ENCODE results near the gene SLC48A1. TPM values are rescaled to one million over a fixed set of nuclear protein-coding genes. Genes with fewer than 3 reads are reported as not detected.

Gene SLC48A1
- total RNA-seq: 10 to 100 TPM; 19.9 to 76.7 (median 23.1) TPM

- 1% methylated on average over 76 of the region's 106 CpGs; no CpG with 5 or more reads in 1 of the 2 donors for WGBS, 2 donors (ENCODE audit: low coverage in 1 of 2)
- in situ Hi-C loops (cut with MboI; ENCODE audit: low pct_ligation_motif_present in 1 of 4, low pct_unique_long_range_greater_than_20kb in 1 of 4, low sequenced_read_pairs in 3 of 4): loop anchor here in 1 of 4 donors (10.0 kb wide), 1 partner anchor 58 kb away; no protein-coding TSS in a partner anchor
- Histone ChIP-seq H3K4me3 (peak within 1 kb of the TSS; percentile 85 to 98 (median 92)), H3K36me3 (no peaks in the 10 kb centered on the region), H3K27me3 (no peaks in the 10 kb centered on the region), H3K9me3 (no peaks in the 10 kb centered on the region), H3K4me1 (peaks cover 37 to 54% (median 42%) of the 10 kb centered on the region in 4 donors), H3K27ac (peak within 1 kb of the TSS; percentile 88 to 94 (median 90))
- peak; percentile 82 for DNase-seq
- TF ChIP-seq POLR2AphosphoS5 (IDR thresholded peaks at IDR 0.05) (peak; percentile 15 to 86 (median 84)), POLR2A (IDR thresholded peaks at IDR 0.05) (peak; percentile 44), CTCF (IDR thresholded peaks at IDR 0.05) (peak in 4 of 5 experiments; percentile 20 to 45 (median 36)), EP300 (IDR thresholded peaks at IDR 0.05; ENCODE audit: low read depth) (no peak)
- intact Hi-C loops (cut with DNase I; ENCODE audit: low total_unique reads): no loop called here
Observed at GRCh38 chr12:47773062-47773857, at the start of gene SLC48A1. Gene SLC48A1, plus strand, starts transcription at chr12:47773238. Its CDS starts 67 bp downstream, at chr12:47773305.

- Histone ChIP-seq H3K27ac (no peak within 1 kb of the TSS), H3K27me3 (no peaks in the 10 kb centered on the region), H3K9me3 (no peaks in the 10 kb centered on the region), H3K4me3 (no peak within 1 kb of the TSS), H3K4me1 (no peaks in the 10 kb centered on the region), H3K36me3 (no peaks in the 10 kb centered on the region)
- no peak for DNase-seq
- no peak for TF ChIP-seq CTCF (IDR thresholded peaks at IDR 0.05)
- in situ Hi-C loops (cut with MboI; ENCODE audit: low pct_ligation_motif_present in 1 of 4, low pct_unique_long_range_greater_than_20kb in 1 of 4, low sequenced_read_pairs in 3 of 4): loop anchor here in 2 of 4 donors (25.0 kb wide), 2 partner anchors 112 to 237 kb away; partner anchors contain the start of gene TMEM106C (in 1 of the 2)
- intact Hi-C loops (cut with DNase I; ENCODE audit: low total_unique reads): no loop called here
- 94% methylated on average over 7 of the region's 8 CpGs; no CpG with 5 or more reads in 1 of the 2 donors for WGBS, 2 donors (ENCODE audit: low coverage in 1 of 2)
Observed at GRCh38 chr12:47725091-47725772, 47.8 kb upstream of the SLC48A1 start, which contains the start of gene ENDOU. Gene ENDOU, minus strand, starts transcription at chr12:47725490. Its CDS starts 77 bp downstream, at chr12:47725413.

GRCh38 chr12:47725893-47726292, 47.1 kb upstream of the SLC48A1 start:
- 54% methylated on average over 5 of the region's 5 CpGs; no CpG with 5 or more reads in 1 of the 2 donors for WGBS, 2 donors (ENCODE audit: low coverage in 1 of 2)
- Histone ChIP-seq H3K27me3 (no peaks in the 10 kb centered on the region), H3K36me3 (no peaks in the 10 kb centered on the region), H3K4me1 (no peaks in the 10 kb centered on the region), H3K9me3 (no peaks in the 10 kb centered on the region), H3K27ac (no peak overlapping the region), H3K4me3 (no peak overlapping the region)
- no peak for DNase-seq
- TF ChIP-seq POLR2A (IDR thresholded peaks at IDR 0.05) (no peak), POLR2AphosphoS5 (IDR thresholded peaks at IDR 0.05) (no peak), CTCF (IDR thresholded peaks at IDR 0.05) (no peak), EP300 (IDR thresholded peaks at IDR 0.05; ENCODE audit: low read depth) (no peak)
- intact Hi-C loops (cut with DNase I; ENCODE audit: low total_unique reads): no loop called here
- in situ Hi-C loops (cut with MboI; ENCODE audit: low pct_ligation_motif_present in 1 of 4, low pct_unique_long_range_greater_than_20kb in 1 of 4, low sequenced_read_pairs in 3 of 4): loop anchor here in 2 of 4 donors (25.0 kb wide), 2 partner anchors 111 to 236 kb away; partner anchors contain the start of gene TMEM106C (in 1 of the 2)

GRCh38 chr12:47729233-47729632, 43.8 kb upstream of the SLC48A1 start:
- WGBS, 2 donors (ENCODE audit: low coverage in 1 of 2): 73 to 100% methylated on average over 1 to 3 of the region's 3 CpGs
- TF ChIP-seq POLR2A (IDR thresholded peaks at IDR 0.05): no peak
- TF ChIP-seq EP300 (IDR thresholded peaks at IDR 0.05; ENCODE audit: low read depth): no peak
- TF ChIP-seq POLR2AphosphoS5 (IDR thresholded peaks at IDR 0.05): no peak
- no peak for TF ChIP-seq CTCF (IDR thresholded peaks at IDR 0.05)
- Histone ChIP-seq H3K4me1 (no peaks in the 10 kb centered on the region), H3K36me3 (no peaks in the 10 kb centered on the region), H3K27me3 (no peaks in the 10 kb centered on the region), H3K4me3 (no peak overlapping the region), H3K9me3 (no peaks in the 10 kb centered on the region), H3K27ac (no peak overlapping the region)
- in situ Hi-C loops (cut with MboI; ENCODE audit: low pct_ligation_motif_present in 1 of 4, low pct_unique_long_range_greater_than_20kb in 1 of 4, low sequenced_read_pairs in 3 of 4): loop anchor here in 2 of 4 donors (25.0 kb wide), 2 partner anchors 108 to 233 kb away; partner anchors contain the start of gene TMEM106C (in 1 of the 2)
- DNase-seq: no peak
- intact Hi-C loops (cut with DNase I; ENCODE audit: low total_unique reads): no loop called here
